Stimulated activated CD4-positive, alpha-beta T cell treated with anti-CD3 and anti-CD28 coated beads, TNF-alpha, amount 100 ng/mL, for 4 hours (primary cell): ENCODE data around the gene ANKS6.
A peak's percentile ranks its signal among the peaks of the same experiment; 100 is the strongest.

Experiments used
- DNase-seq, 3 experiments: peaks; one replicate each; pipeline ENCODE4 v3.0.0-alpha.2; 2020; ENCODE audit warnings: low read depth in 3 of 3

ANKS6 gene

DNA sequence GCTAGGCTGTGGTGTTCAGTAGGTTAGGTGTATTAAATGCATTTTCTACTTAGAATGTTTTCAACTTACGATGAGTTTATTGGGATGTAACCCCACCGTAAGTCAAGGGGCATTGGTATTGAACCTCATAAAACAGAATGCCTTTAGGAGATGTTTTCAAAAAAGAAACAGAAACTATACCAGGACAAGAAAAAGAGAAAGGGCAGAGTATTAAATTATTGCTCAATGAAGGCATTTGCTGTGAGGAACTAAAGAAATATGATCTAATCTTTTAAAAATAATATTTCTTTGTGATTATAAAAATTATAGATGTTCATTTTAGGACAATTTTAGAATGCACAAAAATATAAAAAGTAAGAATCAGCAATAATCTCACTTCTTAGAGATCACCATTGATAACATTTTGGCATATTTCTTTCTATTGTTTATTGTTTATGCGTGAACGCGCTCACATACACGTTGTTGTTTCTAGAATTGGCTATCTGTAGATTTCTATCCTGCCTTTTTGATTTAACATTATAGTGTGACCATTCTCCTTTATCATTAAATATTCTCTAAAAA is 19.1 kb upstream of the ANKS6 start:
- DNase-seq, result no peak

DNA sequence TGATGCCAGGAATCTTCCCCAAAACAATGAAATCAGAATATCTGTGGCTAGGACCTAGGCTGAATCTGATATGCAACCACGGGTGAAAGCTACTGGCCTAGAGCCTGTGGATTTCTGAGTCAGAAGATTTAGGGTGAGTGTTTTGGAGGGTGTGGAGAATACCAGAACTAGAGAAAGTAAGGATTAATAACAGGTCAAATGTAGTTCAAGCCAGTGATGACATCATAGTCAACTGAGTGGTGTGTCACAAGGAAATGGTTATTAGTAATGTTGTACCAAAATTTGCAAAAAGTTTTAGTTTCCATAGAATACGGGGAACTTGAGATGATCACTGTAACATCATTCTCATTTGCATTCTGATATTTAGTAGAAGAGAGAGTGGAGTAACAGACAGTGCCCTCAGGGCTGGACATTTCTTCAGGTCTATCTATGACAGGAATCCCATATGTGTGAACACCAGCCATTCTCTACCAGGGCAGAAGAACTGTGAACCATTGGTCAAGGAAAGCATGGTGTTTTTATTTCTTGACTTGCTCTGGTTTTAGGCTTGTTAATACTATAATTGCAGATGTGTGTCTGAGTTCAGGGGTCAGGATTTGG is 14.8 kb upstream of the ANKS6 start:
- DNase-seq, result no peak

DNA sequence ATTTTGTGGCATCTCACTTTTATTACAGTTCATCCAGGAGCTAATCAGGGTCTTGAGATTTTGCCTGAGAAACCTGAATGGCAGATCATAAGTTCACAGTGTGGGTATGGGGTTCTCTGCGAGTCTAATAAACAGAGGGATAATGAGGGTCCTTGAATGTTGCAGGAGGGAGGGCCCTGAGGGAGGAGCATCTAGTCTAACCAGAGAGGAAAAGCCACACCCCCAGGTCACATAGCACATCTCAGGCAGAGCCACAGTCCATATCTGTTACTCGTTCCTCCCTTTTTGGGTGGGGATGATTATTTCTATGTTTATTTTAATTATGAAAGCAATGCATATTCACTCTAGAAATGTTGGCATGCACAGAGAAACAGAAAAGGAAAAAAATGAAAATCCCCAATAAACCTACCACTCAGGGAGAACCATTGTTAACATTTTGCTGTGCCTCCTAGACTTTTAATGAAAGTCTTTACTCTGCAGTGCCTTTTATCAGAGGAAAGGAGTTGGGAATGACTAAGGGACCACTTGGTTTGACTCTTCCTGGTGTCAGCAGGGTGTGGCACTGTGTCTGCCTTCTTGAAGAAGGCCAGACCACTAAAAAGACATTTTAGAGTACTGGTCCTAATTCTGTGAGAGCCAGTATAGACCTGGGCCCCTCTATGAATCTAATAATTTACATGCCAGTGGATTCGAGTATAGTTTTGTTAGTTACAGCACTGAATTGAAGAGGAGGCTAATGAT is 13.9 kb upstream of the ANKS6 start:
- no peak for DNase-seq

DNA sequence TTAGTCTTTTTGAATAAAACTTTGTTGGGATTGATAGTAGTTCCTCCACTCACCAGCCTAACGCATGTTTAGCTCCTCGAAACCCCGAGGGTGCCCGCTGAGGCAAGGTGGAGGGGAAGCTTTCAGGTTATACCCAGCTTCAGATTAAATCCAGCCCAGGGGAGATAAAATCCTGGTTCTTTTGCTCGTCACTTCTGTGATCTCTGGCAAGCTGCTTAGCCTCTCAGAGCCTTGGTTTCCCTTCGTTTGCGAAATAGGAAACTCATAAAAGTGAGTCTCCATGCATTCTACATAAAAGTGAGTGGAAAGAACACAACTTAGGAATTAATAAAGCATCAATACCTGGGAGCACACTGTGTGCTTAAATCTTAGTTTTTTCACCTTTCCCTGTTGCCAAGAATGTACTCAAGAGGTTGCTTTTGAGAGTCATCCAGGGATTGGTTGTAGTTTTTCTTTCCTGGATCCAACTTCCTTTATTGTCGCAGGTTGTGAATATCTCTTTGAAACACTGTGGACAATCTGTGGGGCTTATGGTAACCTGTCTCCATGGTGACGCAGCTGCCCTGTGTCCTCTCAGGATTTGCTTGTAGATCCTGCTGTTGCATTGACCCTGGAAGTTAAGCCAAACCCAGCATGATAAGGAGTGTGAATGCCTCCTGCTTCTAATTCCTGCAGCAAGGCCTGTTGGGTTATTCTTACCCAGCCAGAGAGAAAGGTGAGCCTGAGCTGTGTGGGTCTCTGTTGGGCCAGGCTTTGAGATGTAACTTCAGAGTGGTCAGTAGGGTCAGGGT is 13.2 kb upstream of the ANKS6 start:
- no peak for DNase-seq

DNA sequence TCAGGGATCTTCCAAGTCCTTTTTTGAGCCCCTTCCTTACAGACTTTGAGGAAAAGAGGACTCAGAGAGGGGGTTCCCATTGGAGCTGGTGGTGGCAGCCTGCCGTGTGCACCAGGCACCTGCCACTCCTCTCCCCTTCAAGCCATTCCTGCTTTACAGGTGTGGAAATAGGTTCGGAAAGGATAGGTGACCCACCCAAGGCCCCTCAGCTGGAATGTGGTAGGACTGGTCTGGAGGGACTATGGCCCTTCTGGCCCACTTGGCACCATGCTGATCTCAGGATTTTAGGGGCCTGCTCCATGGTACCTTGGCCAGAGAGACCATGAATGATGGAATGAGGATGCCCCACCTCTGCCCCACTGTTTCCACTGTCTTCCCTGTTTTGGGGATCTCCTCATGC is 12.5 kb upstream of the ANKS6 start:
- no peak for DNase-seq

DNA sequence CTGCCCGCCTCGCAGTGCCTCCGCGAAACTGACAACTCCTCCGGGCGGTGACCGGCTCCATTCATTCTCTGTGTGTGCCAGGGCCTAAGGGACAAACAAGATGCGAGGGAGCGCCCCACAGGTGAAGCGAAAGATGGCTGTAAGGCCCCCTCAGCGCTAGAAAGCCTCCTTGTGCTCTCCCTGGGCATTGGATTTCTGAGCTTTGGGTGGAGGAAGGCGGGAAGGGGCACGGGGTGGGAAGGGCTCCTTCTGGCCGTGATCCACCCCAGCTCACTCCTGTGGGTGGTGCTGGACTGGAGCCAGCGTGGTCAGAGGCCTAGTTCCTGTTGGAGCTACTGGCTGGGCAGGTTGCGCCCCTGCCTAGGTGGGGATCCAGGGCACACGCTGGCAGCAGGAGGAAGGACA is 12.1 kb upstream of the ANKS6 start:
- no peak for DNase-seq

DNA sequence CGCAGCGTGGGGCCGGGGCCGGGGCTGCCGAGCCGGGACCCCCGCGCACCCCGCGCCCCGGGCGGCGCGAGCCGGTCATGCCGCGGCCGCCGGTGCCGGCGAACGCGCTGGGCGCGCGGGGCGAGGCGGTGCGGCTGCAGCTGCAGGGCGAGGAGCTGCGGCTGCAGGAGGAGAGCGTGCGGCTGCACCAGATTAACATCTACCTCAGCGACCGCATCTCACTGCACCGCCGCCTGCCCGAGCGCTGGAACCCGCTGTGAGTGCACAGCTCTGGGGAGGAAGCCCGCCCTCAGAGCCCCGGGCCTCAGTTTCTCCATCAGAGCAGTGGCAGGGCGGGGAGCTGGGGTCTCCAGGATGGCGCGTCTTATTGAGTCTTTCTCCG is 11.4 kb upstream of the ANKS6 start:
- no peak for DNase-seq

DNA sequence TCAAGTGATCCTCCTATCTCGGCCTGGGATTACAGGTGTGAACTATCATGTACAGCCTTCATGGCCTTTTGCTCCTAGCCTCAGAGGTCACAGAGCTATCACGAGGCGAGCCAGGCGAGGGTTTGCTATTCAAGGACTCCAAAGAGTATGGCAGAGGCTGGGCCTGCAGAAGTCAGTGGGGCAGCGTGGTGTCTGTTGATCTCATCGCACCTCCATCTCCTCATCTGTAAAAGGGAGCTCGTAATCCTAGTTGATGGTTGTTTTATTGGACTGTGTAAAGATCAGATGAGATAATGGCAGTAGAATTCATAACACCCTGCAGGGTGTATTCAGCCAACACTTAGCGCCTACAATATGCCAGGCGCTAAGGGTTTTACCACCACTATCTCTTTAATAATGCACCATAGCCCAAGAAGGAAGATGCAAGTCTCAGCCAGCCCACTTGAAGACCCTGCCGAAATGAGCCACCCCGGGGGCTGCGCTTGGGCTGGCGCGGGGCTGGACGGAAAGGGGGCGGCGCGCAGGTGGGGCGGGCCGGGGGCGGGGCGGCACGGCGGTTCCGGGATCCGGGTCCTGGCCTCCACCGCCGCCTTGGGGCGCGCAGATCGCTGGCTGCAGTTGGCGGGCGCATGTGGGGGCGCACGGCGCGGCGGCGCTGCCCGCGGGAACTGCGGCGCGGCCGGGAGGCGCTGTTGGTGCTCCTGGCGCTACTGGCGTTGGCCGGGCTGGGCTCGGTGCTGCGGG is 10.9 kb upstream of the ANKS6 start, which contains the start of gene GALNT12:
GALNT12 (plus strand) TSS at position 601 of the 744 bp plus-strand sequence; CDS start at position 630, 29 bp downstream.
- DNase-seq, result peak; percentile 21 to 44 (median 31)

DNA sequence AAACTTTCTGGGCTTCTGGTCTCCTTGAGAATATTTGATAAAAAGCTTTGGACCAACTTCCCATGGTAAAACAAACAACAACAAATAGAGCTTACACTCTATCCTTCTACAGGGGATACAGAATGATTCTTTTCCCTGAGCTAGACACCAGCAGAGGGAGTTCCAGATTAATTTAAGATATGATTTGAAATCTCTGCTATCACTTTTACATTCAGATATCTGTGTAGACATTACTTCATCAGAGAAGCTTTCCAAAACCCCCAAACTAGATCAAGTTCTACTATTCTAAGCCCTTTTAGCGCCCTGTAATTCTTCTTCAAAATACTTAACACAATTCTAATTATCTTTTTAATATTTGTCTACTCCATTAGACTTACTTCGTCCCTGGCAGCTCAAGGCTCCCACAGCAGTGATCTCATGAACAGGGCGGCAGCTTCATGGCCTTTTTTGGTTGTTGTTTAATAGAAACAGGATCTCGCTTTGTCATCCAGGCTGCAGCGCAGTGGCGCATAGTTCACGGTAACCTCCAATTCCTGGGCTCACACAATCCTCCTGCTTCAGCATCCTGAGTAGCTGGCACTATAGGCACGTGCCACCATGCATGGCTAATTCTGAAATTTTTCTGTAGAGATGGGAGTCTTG is 10.2 kb upstream of the ANKS6 start:
- DNase-seq, result no peak

DNA sequence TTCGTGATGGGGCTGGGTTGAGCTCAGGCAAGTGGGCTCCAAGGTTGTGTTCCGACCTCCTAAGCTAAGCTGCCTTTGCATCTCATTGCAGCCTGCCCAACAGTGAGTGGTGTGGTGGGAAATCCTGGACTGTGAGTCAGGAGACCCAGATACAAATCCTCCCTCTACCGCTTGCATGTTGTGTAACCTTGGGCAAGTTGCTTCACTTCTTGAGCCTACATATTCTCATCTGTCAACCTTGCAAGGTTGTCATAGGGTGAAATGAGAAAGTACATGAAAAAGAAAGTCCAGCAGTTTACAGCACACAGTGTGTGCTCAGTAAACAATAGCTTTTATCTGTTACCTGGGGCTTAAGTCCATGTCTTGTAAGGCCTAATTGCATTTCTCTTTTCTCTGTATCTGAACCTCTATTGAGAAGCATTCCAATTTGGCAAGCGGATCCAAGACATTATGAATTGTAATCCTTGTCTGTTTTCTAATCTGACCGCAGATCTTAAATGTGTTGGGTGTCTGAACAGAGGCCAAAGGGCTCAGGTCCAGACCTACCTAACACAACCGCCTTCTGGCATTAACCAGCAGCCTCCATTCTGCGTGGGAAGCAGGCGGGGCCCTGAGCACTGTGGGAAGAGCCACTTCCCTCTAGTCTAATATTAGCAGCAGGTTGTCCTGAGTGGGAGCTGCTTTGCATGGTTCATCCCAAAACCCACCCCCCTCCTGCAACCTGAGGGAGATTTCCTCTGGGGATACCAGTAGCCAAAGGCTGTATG is 9.3 kb upstream of the ANKS6 start:
- no peak for DNase-seq

DNA sequence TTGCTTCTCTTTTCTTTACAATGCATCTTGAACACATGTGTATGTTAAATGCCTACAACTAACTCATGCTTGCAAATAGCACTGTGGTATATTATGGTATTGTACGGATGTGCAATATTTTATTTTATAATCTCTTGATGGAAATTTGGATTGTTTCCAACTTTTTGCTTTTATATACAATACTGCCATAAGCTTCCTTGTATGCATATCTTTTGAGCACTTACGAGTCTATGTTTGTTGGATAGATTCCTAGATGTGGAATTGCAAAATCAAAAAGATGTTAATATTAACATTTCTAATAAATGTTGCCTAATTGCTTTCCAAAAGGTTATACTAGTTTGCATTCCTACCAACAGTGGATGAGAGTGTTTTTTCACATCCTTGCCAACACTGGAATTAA is 7.7 kb upstream of the ANKS6 start:
- no peak for DNase-seq

DNA sequence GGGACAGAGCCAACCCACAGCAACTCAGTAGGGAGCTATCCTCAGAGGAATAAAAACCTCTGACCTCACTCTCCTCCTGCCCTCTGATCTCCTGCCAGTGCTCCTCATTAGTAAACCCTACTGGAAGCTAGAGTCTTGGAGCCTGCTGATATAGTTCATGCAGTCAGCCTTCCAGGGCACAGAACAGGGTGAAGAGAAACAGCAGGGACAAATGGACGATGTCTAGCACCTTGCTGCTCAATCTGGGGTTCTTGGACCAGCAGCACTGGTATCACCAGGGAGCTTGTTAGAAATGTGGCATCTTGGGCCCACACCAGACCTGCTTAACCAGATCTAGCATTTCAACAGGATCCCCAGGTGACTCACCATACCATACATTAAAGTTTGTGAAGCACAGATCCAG is 5.6 kb upstream of the ANKS6 start:
- DNase-seq, result no peak

DNA sequence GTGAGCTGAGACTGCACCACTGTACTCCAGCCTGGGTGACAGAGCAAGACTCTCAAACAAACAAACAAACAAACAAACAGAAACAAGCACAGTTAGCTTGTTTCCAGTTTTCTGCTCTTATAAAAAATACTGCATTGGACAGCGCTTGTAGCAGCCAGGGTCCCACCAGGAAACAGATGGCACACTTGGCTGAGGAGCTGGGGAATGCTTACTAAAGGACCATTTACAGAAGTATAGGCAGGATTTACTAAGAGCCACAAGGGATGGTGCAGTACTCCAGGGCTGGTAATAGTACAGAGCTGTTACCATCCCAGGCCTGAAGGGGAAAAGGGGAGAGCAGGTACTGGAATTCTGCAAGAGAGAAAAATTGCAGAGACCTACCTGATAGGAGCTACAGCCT is 5.2 kb upstream of the ANKS6 start:
- no peak for DNase-seq

DNA sequence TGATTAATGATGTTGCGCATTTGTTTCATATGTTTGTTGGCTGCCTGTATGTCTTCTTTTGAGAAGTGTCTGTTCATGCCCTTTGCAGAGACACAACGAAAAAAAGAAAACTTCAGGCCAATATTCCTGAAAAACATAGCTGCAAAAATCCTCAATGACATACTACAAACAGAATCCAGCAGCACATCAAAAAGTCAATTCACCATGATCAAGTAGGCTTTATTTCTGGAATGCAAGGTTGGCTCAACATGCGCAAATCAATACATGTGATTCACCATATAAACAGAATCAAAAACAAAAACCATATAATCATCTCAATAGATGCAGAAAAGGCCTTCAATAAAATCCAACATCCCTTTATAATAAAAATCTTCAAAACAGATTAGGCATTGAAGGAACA is 1.9 kb upstream of the ANKS6 start:
- no peak for DNase-seq

DNA sequence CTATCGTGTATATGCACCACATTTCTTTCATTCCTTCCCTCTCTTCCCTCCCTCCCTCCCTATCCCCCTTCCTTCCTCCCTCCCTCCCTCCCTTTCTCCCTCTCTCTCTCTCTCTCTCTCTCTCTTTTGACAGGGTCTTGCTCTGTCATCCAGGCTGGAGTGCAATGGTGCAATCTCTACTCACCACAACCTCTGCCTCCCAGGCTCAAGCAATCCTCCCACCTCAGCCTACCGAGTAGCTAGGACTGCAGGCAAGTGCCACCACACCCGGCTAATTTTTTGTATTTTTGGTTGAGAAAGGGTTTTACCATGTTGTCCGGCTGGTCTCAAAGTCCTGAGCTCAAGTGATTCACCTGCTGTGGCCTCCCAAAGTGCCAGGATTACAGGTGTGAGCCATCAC is 1.1 kb upstream of the ANKS6 start:
- no peak for DNase-seq

DNA sequence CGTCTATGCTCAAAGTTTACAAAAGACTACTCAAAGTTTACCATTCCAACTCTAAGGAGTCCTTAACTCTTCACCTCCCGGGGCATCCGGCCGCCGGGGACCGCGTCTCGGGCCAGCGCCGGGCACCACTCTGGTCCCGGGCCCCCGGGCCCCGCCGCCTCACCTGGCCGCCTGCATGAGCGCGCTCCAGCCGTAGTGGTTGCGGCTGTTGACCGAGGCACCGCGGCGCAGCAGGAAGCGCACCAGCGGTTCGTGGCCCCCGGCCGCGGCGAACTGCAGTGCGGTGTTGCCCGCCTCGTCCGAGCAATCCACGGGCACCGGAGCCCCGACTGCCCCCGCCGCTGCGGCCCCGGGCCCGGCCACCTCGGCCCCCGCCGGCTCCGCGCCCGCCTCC is 388 bp downstream of the ANKS6 start:
- DNase-seq, result peak in 1 of 3 experiments; percentile 26

DNA sequence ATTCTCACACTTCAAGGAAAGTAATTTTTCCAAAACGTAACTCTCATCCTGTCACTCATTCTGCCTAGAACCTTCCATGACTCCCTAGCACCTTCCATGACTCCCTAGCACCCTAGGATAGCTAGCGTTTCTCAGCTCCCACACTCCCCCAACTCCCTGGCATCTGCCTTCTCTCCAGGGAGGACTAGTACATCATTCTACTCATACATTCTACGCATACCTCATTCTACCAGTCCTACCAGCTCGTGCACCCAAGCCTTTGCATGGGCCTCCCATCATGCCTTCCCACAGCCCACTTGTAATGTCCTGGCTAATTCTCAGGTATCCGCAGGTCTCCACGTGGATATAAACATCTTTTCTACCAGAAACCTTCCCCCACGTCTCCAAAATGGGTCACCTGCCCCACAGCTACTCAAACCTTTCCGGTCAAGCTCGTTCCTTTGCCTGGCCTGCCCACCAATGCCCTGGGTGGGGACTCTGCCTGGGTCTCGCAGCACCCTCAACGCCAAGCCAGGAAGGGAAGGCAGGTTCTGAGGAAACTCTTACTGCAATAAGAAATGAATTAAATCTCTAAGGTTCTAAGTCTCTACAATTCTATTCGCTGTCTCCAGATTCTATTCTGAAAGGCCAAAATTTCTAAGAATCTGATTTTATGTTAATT is 930 bp downstream of the ANKS6 start:
- DNase-seq, result no peak

DNA sequence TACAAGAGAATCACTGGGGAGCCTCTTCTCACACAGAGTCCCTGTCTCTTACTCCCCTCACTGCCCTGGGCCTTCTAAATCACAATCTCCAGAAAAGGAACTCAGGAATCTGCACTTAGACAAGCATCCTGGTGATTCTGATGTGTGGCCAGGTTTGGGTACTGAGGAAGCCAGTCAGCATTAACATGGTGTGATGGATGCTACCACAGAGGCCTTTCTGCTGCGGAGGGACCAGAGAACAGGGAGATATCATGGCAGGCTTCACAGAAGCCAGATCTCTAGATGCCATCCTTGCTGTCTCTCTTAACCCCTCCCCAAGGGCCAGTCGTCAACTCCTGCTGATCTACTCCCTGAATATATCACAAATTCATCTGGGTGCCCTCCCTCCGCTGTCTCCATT is 1.6 kb downstream of the ANKS6 start:
- no peak for DNase-seq

DNA sequence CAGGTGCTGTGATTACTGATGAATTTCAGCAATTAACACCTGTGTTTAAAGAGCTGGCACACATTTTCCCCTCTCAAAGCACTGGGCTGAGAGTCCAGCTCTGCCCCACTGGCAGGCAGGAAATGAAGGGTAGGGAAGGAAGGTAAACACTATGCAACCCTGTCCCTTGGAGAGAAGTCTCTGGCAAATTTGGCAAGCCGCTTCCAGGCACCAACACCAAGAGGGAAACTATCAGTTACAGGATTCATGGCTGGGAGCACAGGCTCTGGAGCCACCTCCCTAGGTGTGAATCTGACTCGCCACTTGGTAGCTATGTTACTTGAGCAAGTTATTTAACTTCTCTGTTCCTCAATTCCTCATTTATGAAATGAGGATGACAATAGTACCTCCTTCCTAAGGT is 3.3 kb downstream of the ANKS6 start:
- DNase-seq, result no peak
